OCI-LY7 (cell line): ENCODE results near the gene FRMD8.

Experiments
- EZH2phosphoT487 ChIP-seq: fragments of 200-600 bp; sonication (generic); IDR thresholded peaks from 2 replicates; pipeline ENCODE4 v1.6.1; 2018; ENCODE audit warnings: low read depth, borderline replicate concordance, mild to moderate bottlenecking, mixed run types, antibody characterized with exemption, low read length, moderate library complexity, mixed read lengths
- TF ChIP-seq, protein P1 (sequence below): fragments of 200-600 bp; sonication (generic); conservative IDR thresholded peaks from 2 replicates; pipeline ENCODE4 v1.5.1; 2014; ENCODE audit warnings: mild to moderate bottlenecking, antibody characterized with exemption, low read length, moderate library complexity, mixed read lengths

DNA sequence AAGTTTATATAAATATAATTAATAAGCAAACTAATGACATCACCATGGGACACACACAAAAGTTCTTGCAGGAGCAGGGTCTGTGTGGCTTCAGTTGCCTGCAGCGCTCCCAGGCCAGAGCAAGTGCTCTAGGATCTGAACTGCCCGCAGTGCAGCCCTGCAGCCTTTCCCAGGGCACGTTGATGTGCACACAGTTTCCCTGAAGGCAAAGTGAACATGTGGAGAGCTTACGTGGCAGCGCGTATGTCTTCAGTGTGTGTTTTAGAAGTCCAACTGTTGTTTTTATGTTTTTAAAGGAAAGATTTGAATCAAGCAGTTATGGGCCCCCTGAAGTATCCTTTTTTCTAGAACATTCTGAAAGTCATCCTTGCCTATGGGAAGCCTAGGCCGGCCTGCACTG, 33.1 kb upstream of the FRMD8 start:
- TF ChIP-seq, protein P1, sequence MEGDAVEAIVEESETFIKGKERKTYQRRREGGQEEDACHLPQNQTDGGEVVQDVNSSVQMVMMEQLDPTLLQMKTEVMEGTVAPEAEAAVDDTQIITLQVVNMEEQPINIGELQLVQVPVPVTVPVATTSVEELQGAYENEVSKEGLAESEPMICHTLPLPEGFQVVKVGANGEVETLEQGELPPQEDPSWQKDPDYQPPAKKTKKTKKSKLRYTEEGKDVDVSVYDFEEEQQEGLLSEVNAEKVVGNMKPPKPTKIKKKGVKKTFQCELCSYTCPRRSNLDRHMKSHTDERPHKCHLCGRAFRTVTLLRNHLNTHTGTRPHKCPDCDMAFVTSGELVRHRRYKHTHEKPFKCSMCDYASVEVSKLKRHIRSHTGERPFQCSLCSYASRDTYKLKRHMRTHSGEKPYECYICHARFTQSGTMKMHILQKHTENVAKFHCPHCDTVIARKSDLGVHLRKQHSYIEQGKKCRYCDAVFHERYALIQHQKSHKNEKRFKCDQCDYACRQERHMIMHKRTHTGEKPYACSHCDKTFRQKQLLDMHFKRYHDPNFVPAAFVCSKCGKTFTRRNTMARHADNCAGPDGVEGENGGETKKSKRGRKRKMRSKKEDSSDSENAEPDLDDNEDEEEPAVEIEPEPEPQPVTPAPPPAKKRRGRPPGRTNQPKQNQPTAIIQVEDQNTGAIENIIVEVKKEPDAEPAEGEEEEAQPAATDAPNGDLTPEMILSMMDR, result no peak
- no peak for TF ChIP-seq EZH2phosphoT487
